Measurements from ENCODE around the gene MKRN1.

GRCh38 chr7:140494867-140495266, 15.6 kb upstream of the MKRN1 start:
- TF ChIP-seq TAF1 (conservative IDR thresholded peaks at IDR 0.05) (no peak), CTCF (IDR thresholded peaks at IDR 0.05; ENCODE audit: low read depth, low read length, missing input control) (no peak), REST (IDR thresholded peaks at IDR 0.05) (no peak), GABPA (IDR thresholded peaks at IDR 0.05 in 1 of 2, conservative IDR thresholded peaks at IDR 0.05 in 1 of 2) (no peak), EGR1 (IDR thresholded peaks at IDR 0.05; ENCODE audit: low read depth in 2 of 2) (no peak), JUND (IDR thresholded peaks at IDR 0.05) (no peak), ATF3 (IDR thresholded peaks at IDR 0.05) (no peak), RAD21 (IDR thresholded peaks at IDR 0.05) (no peak)

All from liver (tissue), 3 donors.